ENCODE data around the gene IL11RA.

Gene IL11RA

DNA sequence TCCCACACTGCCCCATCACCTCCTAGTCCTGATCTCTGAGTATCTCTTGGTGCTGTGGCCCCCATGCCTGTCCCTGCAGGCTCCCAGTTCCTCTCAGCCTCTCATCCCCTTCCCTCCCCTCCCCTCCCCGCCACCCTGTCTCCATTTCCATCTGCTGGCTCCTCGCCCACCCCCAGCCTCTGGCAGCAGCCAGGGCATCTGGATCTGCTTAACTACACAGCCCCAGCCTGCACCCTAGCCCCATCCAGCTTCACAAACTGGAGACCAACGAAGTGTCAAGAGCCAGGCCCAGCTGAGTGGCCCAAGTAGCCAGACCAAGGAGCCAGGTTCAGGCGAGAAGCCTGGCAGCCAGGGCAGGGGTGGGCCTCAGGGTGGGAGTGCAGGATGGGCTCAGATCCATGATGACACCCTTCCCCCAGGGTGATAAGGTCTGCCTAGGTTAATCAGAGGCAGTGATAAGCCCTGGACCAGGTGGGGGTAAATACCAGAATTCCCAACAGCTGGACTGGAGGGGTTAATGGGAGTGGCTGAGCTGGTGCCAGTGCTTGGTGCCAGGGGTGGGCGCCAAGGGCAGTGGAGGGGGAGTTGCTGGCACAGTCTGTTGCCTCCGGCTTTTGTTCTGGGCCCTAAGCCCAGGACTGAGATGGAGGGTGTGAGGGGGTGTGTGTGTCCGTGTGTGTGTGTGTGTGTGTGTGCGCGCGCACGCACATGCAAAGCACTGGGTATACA lies 2.5 kb downstream of the IL11RA start:
- DNase-seq, result no peak

DNA sequence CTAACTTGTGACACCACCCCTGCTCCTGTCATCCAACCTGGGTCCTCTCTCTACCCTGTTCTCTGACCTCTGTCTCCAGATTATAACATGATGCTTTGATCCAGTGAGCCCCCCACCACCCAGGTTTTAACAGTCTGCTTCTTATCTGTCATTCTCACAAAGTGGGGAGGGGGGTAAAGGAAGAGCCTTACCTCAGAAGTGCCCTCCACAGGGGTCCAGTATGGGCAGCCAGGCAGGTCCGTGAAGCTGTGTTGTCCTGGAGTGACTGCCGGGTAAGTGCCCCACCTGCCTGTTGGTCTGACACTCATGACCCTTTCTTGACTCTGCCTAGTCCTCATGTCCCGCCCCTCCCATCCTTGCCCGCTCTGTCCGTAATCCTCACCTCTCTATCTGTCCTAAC lies 3.4 kb downstream of the IL11RA start:
- no peak for DNase-seq

DNA sequence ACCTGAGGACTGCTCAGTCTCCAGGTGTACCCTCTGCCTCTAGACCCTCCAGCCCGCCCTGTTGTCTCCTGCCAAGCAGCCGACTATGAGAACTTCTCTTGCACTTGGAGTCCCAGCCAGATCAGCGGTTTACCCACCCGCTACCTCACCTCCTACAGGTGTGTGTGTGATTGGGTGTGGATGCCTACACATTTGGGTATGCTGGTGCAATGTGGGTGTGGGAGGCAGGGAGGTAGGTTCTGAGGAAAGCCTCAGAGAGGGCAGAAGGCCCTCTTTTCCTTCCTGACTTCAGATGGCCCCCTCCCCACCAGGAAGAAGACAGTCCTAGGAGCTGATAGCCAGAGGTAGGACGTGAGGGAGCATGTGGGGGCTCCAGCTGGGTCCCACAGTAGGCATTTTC lies 5.0 kb downstream of the IL11RA start:
- DNase-seq, result no peak

DNA sequence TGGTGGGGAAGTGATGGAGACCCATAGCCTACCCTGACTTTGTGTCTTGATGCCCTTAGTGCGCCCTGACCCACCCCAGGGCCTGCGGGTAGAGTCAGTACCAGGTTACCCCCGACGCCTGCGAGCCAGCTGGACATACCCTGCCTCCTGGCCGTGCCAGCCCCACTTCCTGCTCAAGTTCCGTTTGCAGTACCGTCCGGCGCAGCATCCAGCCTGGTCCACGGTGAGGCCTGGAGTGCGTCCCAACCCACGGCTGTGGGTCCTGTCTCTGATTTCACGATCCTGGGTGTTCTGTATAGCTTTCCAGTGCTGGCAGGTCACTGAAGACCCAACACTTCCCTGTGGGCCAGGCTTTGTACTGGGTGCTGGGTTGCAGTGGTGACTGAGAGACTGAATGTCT lies 6.5 kb downstream of the IL11RA start:
- no peak for DNase-seq

DNA sequence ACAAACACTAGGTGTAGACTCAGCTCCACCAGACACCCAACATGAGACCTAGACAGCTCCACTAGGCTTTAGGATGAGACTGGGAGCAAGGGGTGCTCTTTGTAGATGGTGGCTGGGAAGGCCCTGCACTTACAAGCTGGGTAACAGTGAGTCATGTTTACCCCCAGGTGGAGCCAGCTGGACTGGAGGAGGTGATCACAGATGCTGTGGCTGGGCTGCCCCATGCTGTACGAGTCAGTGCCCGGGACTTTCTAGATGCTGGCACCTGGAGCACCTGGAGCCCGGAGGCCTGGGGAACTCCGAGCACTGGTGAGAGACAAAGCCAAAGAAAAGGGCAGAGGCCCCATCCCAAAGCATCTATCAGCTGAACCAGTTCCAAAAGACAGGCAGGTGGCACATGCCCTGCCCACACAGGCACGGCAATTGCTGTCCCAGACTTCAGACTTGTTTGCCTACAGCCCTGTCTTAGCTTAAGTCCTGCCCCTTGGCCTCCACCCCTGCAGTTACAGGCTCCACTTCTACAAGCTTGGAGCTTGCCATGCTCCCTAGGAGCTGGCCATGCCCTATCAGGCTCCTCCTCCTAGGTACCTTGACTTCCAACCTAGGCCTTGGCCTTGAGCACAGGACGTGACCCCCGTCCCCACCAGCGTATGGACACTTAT lies 7.7 kb downstream of the IL11RA start:
- DNase-seq, result peak; percentile 45 to 52

DNA sequence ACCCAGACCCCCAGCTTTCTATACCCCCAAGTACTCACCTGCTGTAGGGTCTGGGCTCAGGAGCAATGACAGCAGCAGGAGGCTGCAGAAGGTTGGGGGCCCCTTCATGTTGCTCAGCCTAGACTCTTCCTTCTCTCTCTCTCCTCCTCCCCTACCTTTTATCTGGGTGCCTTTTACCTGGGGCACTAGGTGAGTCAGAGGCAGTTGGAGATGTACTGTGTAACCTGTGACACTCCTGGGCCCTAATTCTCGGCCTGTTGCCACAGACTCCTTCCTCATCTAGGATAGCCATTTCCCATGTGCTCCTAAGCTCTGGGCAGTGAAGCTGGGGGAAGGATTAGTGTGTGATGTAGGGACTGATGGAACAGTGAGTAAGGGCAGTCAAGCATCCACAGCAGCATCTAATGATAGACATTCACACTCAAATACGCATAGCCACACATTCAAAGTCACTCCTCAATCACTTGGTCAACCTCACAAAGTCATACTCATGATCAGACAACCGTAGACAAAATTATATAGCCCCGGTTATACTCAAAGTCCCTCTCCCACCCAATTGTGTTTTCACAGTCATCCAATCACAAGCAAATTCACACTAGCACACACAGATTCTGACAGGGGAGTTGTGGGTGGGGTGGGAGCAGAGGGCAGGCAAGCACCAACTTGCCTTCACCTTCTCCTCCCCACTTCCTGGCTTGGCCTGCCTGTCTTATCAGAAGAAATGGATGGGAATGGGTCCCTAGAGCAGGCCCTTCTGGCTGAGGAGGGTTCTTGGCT lies 10.7 kb downstream of the IL11RA start, which contains the start of gene CCL27:
Gene CCL27, minus strand, starts transcription at position 132 of the 777 bp plus-strand sequence. Its CDS starts 24 bp downstream, at position 108.
- DNase-seq, result no peak

DNA sequence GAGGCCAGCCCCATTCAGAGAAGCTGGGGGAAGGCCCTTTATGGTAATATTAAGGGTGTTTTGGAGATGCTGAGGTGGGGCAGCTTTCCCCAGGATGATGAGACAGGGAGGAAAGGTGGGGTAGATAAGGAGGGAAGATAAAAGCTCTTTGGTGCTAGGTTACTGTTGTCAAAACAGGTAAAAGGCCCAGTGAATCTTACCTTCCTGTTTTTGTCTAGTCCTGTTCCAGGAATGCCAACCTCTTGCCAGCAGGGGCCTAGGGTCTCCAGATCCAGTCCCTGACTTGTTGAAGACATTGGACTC lies 11.3 kb downstream of the IL11RA start:
- no peak for DNase-seq

DNA sequence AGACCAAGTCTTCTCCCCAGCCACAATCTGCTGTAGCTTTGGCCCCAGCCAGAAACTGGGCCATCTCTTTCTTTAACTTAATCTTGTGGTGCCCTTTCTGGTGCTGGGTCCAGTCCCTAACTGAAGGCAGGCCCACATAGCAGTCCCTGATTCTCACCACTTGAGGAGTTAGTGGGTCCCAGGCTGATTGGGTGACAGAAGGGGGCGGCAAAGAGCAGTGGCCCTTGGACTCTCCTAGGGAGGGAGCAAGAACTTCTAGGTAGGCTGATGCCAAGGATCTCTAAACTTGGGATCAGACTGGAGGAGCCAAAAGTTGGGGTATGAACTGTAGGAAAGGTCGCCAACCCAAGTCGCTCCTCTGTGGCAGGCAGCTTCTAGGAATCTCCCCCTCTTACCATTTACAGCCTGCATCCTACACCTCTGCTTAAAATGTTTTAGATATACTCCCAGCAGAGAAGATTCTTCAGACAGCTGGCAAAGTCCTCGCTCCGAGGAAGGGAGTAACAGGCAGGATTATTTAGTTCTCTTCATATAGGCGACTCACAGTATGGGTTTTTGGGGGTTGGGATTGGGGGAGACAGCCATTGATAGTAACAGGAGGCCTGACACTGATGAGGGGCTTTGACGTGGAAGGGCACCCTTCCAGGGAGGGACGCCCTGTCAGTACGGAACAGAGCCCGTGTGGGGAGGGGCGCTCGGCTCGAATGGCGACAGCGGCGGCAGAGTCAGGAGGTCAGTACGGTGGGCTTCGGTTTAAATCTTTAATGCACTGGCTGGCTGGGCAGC lies 12.5 kb downstream of the IL11RA start:
- DNase-seq, result peak; percentile 29 to 40

DNA sequence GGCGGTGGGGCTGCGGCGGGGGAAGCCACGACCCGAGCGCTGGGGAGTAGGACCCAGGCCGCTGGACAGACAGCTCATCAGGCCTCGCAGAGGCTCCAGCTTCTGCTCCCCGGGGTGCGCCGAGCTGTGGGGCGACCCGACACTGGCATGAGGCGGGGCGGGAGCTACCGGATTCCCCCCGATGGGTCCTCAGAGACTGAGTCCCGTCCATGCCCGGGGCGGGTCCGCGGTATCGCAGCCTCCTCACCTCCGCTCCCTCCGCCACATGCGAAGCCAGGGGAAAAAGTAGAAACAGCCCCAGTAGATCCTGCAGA lies 13.0 kb downstream of the IL11RA start:
- DNase-seq, result no peak

DNA sequence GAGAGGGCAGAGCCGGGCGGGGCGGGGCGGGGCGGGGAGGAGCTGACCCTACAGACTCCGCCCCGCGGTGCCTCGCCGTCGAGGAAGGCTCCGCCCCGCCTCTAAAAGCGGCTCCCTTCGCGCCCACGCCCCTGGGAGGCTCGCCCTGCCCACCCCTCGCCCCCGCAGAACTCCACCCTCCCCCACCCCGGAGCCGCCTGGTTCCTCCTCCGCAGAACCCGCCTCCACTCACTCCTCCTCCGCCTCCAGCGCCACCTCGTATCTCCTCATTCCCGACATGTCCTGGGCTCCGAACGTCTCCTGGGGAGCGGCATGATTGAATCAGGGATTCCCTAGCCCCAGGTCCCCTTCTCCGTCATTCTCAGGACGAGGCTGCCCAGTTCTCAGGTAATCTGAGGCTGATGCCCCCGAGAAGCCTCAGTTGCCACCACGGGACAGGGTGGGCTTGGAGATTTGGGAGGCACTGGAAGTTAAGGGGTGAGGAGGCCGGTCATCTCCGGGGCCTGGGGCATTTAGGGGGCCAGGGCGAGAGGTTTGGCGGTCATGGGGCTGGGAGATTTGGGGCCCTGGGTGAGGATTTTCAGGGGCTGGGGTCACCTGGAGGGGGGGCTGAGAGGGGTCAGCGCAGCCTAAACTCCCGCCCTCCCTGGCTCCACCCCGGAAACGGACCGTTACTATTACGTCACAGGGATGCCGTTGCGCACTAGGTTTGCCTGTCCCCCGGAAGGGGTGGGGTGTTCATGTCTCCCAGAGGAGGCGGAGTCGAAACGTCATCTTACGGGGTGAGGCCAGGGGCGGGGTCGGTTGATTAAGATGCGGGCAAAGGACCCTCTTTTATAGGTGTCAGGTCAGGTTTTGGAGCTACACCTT lies 13.6 kb downstream of the IL11RA start:
- DNase-seq, result peak; percentile 75 to 83

DNA sequence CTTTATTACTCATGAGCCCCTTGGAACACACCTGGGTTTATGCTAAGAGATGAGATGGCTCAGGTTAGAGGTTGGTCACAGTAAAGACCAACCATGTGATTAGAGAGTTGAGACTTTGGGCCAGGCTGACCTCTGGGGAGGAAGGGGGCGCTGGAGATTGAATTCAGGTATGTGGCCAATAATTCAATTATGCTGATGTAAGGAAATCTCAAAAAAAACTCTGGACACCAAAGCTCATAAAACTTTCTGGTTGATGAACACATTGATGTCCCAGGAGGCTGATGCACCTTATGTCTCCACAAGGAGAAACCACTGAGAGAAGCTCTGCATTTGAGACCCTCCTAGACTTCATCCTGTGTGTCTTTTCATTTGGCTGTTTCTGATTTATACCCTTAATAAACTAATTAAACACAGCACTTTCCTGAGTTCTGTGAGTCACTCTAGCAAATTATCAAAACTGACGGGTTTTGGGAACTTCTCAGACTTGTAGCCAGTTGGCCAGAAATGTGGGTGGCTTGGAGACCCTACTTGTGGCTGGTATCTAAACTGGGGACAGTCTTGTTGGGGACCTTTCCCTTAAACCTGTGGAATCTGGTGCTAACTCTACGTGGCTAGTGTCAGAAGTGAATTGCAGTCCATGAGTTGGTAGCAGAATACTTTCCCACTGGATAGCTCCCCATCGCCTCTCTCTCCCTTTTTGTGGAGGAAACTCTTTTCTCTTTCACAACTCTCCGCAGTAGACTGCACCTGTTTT lies 18.0 kb downstream of the IL11RA start:
- no peak for DNase-seq

DNA sequence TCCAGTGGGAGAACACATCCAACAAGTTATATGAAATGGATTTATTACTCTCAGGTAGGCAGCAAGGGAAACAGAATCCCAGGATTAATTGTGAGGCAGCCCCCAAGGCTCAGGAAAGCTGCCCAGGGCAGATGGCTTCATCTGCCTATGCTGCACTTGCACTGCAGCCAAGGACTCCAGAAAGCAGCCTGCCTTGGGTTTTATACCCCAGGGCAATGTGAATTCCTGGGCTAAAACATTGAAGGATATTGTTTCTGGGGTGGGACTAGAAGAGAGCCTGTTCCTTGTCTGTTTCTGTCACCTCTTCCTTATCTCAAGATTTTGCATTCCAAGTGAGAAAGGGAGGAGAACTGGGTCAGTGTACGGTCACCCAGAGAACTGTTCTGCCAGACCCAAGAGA lies 19.3 kb downstream of the IL11RA start:
- no peak for DNase-seq

DNA sequence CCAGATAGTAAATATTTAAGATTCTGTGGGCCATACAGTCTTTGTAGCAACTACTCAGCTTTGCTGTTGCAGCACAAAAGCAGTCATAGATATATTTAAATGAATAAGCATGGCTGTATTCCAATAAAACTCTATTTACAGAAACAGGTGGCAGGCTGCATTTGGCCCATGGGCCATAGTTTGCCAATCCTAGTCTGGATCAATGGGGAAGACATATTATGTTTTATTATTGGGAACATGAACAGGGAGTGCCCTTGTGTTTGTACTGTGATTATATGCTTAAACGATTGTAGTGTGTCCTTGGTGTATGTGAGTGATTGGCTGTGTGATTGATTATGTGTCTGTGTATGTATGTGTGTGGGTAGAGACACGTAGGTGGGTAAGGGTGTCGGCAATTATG lies 22.5 kb downstream of the IL11RA start:
- no peak for DNase-seq

DNA sequence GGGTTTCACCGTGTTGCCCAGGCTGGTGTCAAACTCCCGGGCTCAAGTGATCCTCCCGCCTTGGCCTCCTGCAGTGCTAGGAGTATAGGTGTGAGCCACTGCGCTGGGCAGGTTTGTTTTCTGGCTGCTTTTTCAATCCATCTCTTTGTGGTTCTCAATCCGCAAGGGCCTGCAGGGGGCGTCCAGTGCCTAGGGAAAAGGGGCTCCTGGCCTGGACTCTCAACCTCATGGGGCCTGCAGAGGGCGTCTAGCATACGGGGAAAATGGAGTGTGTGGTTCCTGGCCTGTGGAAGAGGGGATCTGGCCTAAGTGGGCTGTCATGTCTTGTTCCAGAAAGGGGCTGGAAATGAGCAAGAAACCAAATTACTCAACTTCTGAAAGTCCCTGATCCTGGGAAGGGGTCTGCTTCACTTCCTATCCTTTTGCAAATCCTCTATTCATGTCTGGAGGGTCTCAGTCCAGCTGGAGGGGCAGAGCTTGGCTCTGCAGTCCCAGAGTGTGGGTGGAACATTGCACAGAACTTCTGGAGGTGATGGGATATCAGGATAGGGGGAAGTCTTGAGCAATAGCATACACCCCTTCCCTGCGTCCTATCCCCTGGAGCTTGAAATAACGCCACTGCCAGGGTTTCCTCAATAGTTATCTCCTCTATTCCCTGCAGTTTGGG lies 23.2 kb downstream of the IL11RA start:
- DNase-seq, result peak; percentile 50 to 78

DNA sequence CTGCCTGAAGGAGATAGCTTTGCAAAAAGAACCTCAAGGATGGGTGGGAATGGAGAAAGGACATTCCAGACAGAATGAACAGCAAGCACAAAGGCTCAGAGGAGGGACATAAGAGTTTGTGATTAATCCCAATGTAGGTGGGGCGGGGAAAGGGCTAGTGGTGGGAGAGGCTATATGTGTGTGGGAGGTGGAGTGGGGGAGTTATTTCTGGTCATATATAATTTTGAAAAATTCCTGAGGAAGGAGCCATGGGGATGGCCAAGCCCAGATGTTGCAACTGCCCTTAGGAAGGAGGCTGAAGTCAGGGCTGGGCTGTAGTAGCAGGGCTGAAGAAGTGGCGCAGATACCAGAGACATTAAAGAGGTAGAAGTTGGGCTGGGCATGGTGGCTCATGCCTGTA lies 23.9 kb downstream of the IL11RA start:
- no peak for DNase-seq

DNA sequence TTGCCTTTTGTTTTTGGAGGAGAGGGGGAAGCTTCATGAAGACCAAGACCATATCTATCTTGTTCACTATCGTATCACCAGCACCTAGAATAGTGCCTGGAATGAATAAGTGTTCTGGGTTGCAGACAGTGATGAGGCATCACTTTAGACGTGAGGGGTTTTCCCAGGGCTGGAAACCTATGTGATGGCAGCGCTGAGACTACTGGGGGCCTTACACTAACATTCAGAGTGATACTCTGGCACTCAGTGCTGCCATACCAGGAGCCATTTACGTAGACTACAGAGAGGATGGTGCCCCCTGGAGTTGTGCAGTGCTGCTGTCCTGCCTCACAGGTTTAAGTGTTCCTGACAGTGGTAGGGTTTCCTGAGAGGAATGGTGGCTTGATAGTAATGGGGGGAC lies 32.2 kb downstream of the IL11RA start:
- DNase-seq, result no peak

DNA sequence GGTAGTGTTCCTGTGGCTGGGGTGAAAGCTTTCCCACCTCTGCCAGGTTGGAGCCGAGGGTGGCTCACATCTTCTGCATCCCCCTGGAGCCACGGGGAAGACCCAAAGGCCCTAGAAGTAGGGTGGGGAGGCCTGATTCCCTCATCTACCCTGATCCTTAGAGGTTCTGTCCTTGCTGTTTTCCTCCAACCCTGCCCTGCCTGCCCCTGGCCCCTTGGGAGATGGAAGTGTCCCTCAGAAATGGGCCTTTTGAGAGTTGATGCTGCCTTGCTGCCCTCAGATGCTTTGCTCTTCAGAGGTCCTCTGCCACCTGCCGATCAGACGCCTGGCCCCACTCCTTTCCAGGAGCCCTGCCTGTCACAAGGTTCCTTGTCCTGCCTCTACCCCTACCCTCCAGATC lies 32.8 kb downstream of the IL11RA start:
- no peak for DNase-seq

DNA sequence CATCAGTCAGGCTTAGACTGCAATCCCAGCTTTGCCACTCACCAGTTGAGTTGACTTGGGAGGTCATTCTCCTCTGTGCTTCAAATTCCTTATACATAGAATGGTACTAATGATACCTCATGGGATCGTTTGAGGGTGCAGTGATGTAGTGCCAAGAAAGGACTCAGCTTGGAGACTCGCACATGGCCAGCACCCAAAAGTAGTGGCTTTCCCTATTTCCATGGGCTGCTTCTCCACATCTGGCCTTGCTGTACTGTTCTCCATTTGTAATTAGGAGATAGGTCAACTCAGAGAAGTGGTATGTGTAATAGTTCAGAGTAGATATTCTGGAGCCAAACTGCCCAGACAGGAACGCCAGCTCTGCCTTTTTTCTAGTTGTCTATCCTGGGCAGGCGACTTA lies 33.6 kb downstream of the IL11RA start:
- no peak for DNase-seq

DNA sequence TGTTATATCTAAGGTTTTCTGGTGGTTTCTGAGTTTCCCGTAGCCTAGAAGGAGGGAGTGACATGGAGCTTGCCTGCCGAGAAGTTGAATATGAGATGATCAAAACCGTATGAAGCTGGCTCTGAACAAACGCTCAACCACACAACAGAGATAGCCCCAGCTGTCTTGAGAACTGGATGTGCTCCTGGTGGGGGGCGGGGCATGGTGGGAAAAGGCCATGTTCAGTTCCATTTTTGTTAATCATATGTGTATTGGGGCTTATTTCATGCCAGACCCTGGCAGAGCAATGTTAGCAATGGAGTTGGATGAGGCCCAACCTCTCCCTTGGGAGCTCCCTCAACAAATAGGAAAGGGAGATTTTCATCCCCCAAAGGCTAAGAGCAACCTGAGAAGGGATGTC lies 34.2 kb downstream of the IL11RA start:
- DNase-seq, result no peak

DNA sequence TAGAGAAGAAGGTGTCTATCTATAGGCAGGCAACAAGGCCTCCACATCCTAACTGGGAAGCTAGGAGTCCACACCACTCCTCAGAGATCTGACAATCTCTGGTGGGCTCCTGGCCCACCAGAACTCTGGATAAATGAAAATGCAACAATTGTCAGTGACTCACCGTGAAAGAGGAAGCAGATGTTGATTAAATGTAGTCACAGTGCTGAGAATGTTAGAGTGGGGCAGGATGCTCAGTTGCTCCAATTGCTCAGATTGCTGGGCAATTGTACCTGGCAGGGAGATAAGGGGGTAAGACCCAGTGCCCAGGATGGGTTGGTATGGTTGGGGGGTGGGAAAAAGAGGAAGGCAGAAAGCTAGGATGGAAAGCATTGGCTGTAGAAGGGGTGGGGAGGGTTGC lies 34.7 kb downstream of the IL11RA start:
- DNase-seq, result no peak
